ES-I3 (cell line): Measurements from ENCODE around the gene CDH4.

Experiments used
- H3K36me3 ChIP-seq: 2 replicates; pipeline ENCODE4 v1.6.1; 2013; ENCODE audit warnings: mild to moderate bottlenecking, low read length, control low read depth, moderate library complexity; ENCODE audit not compliant: insufficient read depth
- H3K4me1 ChIP-seq: 2 replicates; pipeline ENCODE4 v1.6.1; 2013; ENCODE audit warnings: mild to moderate bottlenecking, control low read depth, low read length; ENCODE audit not compliant: insufficient read depth
- H3K9ac ChIP-seq: 2 replicates; pipeline ENCODE4 v1.6.1; 2013; ENCODE audit warnings: low read depth, mild to moderate bottlenecking, low read length, moderate library complexity
- H3K9me3 ChIP-seq: 2 replicates; pipeline ENCODE4 v1.6.1; 2013; ENCODE audit warnings: mild to moderate bottlenecking, low read length, moderate library complexity; ENCODE audit not compliant: control insufficient read depth, insufficient read depth

The CDH4 gene

GRCh38 chr20:61951695-61952533 is 699.9 kb downstream of the CDH4 start:
- H3K4me1 ChIP-seq, result peaks cover 4% of the 10 kb centered on the region; the same call in 1 of the 2 replicates
- no peaks in the 10 kb centered on the region for H3K9me3 ChIP-seq
- no peak overlapping the region for H3K9ac ChIP-seq
- H3K36me3 ChIP-seq, result no peaks in the 10 kb centered on the region

DNA sequence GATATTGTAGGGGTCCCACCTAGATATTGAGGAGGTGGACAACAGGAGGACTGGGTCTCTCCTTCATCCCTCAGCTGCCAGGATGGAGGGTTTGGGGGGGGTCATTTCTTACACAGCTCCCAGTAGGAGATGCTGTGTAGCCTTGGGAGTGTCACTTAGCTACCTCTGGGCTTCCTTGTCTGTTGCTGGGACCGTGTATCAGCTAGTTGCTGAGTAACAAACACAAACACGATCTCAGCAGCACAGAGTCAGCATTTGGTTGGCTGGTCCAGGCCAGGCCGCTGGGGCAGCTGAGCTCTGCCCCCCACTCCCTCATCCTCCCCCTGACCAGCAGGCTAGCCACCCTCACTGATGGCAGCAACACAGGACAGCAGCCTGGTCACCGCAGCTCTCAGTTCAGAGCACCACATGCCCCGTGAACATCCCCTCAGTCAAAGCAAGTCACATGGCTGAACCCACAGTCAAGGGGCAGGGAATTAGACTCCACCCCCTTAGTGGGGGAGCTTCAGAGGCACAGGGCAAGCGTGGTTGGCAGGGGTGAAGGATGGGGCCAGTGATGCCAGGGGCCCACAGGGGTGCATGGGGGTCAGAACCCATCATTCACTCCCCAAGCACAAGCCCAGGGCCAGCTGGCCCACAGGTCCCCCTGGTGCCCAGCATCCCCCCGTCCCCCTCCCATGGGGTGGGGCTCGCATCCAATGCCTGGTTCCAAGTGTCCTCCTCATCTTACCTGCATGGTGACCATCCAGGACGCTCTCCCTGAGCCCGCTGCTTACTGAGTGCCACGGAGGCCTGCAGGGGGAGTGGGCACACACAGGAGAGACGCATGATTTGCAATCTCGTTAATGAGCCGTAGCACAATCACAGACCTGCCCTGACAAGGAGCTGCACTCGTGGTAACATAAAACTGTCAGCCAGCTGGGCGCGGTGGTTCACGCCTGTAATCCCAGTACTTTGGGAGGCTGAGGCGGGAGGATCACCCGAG is 701.3 kb downstream of the CDH4 start:
- no peaks in the 10 kb centered on the region for H3K9me3 ChIP-seq
- H3K4me1 ChIP-seq, result peaks cover 4% of the 10 kb centered on the region; the same call in 1 of the 2 replicates
- H3K9ac ChIP-seq, result no peak overlapping the region
- H3K36me3 ChIP-seq, result no peaks in the 10 kb centered on the region

DNA sequence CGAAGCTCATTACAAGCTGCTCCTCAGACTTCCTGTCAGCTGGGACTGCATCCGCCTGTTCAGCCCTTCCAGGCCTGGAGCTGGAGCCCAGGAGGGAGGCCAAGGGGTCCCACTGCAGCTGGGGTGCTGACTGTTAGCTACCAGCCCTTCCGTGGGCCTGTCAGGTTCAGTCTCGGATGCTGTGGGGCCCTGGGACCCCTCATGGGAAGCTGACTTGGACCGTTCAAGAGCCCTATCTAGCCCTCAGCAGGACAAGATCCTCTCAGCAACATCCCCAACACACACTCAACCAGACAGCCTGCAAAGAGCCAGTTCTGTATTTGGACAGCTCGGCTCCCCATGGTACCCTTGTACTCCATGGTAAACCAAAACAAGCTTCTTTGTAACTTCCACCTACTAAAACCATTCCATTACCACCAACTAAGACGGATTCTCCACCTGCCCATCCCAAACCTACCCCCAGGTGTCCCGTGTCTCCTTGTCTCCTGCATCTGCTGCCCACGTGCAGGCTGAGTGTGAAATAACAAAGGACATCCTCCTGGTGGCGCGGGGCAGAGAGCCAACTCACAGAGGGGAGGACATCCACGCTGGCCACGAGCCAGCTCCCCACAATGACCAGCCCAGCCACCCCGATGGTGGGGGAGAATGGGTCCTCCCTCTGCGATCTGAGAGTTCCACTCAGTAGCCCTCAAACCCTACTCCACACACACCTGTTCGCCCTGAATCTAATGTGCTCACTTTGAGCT is 702.4 kb downstream of the CDH4 start:
- Histone ChIP-seq H3K36me3 (no peaks in the 10 kb centered on the region), H3K9me3 (no peaks in the 10 kb centered on the region), H3K4me1 (peaks cover 10% of the 10 kb centered on the region), H3K9ac (no peak overlapping the region)

GRCh38 chr20:61955668-61956395 is 703.8 kb downstream of the CDH4 start:
- Histone ChIP-seq H3K9ac (no peak overlapping the region), H3K36me3 (no peaks in the 10 kb centered on the region), H3K4me1 (peaks cover 10% of the 10 kb centered on the region), H3K9me3 (no peaks in the 10 kb centered on the region)

DNA sequence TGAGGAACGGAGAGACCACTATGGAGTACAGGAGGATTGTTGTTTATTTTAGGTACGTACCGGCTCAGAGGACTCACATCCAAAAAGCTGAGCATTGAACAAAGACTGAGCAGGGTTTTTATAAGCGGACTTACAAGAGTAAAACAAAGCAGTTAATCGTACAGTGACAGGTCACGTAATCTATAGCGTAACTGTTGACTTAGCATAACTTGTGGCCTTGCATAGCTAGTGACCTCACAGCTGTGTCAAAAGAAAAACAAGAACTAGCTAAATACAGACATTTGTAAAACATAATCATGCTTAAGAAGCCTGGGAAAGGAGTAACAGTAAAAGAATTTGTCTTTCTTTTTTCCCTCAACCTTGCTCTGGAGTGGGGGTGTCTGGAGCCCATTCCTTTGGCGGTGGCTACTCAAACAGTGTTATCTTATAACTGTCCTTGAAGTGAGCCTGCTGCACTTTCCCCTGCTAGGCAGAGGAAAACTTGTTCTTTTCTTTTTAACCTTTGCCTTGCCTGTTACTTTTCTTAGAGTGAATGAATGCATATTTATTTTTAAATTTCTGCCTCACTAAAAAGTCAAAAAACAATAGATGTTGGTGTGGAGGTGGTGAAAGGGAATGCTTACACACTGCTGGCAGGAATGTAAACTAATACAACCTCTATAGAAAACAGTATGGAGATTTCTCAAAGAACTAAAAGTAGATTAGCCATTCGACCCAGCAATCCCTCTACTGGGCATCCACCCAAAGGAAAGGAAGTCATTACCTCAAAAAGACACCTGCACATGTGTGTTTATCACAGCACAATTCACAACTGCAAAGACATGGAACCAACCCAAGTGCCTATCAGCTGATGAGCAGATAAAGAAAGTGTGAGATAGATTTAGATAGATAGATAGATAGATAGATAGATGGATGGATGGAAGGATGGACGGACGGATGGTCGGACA is 704.6 kb downstream of the CDH4 start:
- no peaks in the 10 kb centered on the region for H3K36me3 ChIP-seq
- H3K9me3 ChIP-seq, result no peaks in the 10 kb centered on the region
- H3K4me1 ChIP-seq, result peaks cover 7% of the 10 kb centered on the region
- H3K9ac ChIP-seq, result no peak overlapping the region

DNA sequence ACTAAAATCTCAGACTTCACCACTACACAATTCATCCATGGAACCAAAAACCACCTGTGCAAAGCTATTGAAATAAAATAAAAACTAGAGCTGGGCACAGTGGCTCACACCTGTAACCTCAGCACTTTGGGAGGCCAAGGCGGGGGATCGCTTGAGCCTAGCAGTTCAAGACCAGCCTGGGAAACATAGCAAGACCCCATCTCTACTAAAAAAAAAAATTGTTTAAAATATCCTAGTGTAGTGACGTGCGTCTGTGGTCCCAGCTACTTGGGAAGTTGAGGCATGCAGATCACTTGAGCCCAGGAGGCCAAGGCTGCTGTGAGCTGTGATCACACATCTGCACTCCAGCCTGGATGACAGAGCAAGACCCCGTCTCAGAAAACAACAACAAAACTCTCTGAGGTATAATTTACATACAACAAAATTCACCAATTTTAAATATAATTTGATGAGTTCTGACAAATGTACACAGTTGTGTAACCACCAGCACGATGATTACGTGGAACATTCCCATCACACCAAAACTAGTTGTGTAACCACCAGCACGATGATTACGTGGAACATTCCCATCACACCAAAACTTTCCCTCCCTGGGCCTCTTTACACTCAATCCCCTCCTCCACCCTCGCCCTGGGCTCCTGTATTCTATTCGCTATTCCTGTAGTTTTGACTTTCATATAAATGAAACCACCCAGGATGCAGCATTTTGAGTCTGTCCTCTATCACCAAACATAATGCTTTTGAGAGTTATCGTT is 706.1 kb downstream of the CDH4 start:
- H3K9me3 ChIP-seq, result no peaks in the 10 kb centered on the region
- no peaks in the 10 kb centered on the region for H3K36me3 ChIP-seq
- peaks cover 6% of the 10 kb centered on the region for H3K4me1 ChIP-seq
- H3K9ac ChIP-seq, result no peak overlapping the region

DNA sequence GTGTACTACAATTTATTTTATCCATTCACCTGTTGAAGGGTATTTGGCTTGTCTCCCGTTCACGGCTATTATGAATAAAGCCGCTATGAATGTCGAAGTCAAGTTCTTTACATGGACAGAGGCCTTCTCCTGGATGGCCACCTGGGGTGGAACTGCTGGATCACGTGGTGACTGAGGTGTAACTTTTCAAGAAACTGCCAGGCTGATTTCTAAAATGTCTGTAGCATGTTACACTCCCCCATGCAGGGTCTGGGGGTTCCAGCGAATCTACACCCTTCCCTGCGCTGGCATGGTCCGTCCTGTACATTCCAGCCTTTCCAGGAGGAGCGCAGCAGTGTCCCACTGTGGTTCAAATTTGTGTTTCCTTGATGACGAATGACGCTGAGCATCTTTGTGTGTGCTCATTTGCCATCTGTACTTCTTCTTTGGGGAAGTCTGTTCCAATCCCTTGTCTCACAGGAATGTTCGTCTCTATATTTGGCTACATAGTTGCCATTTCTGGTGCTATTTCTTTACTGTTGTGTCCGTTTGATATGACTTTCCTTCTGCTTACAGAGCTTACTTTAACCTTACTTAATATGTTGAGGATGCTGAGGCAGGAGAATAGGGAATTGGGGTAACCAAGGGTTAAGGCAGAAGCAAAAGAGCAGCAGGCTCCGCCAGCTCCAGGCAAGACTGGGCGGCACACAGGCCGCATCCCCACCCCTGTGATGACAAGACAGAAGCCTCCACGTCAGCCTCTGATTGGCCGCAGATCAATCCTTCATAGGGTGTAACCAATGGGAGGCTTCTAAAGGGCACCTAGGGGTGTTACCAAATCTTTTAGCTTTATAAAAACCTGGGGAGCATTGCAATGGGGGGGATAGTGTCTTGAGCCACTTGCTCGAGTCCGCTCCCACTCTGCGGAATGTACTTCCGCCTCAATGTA is 707.0 kb downstream of the CDH4 start:
- peaks cover 6% of the 10 kb centered on the region for H3K4me1 ChIP-seq
- H3K36me3 ChIP-seq, result no peaks in the 10 kb centered on the region

GRCh38 chr20:61960836-61961235 is 708.8 kb downstream of the CDH4 start:
- H3K4me1 ChIP-seq, result peaks cover 6% of the 10 kb centered on the region
- no peak overlapping the region for H3K9ac ChIP-seq
- no peaks in the 10 kb centered on the region for H3K9me3 ChIP-seq

More for the DNA sequence above, 707.0 kb downstream of the CDH4 start:
- Histone ChIP-seq H3K9ac (no peak overlapping the region), H3K9me3 (no peaks in the 10 kb centered on the region)

DNA sequence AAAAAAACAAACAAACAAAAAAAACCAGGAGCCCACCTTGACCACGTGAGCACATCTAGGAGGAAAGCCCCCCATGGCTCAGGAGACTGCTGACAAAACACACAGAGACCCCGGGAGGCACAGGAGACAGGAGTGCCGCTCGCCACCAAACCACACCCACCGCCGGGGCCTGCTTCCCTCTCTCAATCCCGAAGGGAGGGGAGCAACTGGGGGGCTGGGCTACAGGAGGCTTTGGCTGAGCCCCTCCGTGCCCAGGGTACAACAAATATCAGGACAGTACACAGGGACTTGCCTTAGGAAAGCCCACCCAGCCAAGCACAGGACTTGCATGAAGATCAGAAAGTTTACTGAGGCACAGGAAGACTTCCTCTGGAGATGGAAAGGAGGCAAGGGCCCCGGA is 711.1 kb downstream of the CDH4 start:
- H3K9me3 ChIP-seq, result no peaks in the 10 kb centered on the region
- H3K4me1 ChIP-seq, result peaks cover 6% of the 10 kb centered on the region
- no peaks in the 10 kb centered on the region for H3K36me3 ChIP-seq
- no peak overlapping the region for H3K9ac ChIP-seq

More at GRCh38 chr20:61960836-61961235, 708.8 kb downstream of the CDH4 start:
- no peaks in the 10 kb centered on the region for H3K36me3 ChIP-seq

GRCh38 chr20:61963885-61964674 is 712.0 kb downstream of the CDH4 start:
- H3K36me3 ChIP-seq, result no peaks in the 10 kb centered on the region
- H3K4me1 ChIP-seq, result peaks cover 2% of the 10 kb centered on the region
- no peak overlapping the region for H3K9ac ChIP-seq
- no peaks in the 10 kb centered on the region for H3K9me3 ChIP-seq
